ENCODE measurements around the gene PIP.
"Not testable (repeated sequence)": the region's sequence is repeated elsewhere in the genome, so short reads cannot be mapped to it uniquely, and the experiment has no call there.

PIP gene, protein sequence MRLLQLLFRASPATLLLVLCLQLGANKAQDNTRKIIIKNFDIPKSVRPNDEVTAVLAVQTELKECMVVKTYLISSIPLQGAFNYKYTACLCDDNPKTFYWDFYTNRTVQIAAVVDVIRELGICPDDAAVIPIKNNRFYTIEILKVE

DNA sequence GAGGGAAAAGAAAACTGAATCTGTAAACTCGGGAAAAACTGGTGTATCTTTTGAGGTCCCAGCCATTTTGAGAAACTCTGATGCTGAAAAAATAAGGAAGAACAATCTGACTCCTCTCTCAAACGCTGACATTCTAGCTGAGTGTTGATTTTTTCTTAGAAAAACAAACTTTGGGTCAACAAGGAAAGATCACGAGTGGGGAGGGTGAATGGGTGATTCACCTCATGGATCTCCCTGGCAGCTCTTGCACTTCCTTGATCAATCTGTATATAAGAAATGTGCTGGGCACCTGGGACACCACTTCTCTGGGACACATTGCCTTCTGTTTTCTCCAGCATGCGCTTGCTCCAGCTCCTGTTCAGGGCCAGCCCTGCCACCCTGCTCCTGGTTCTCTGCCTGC lies at the start of gene PIP:
TSS of gene PIP (plus strand) at position 297 of the 400 bp plus-strand sequence. CDS start at position 337, 40 bp downstream.
- in situ Hi-C loops (cut with MboI; ENCODE audit: low sequenced_read_pairs), result no loop called here

DNA sequence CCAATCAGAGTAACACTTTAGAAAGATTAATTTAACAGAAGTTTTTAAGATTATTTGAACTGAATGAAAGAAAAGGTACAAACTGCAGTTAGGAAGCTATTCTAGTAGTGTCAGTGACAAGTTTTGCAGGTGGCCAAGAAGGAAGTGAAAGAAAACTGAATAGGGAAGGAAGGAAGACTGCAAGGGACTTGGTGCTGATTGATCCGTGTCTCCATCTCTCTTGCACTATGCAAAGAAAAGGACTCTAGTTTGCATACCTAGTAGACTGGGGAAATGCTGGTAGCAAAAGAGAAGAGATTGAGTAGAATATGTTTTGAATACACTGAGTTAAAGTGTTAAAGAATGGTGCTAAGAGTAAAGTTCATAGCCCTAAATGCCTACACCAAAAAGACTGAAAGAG lies 46.8 kb upstream of the PIP start:
- in situ Hi-C loops (cut with MboI; ENCODE audit: low sequenced_read_pairs), result no loop called here

DNA sequence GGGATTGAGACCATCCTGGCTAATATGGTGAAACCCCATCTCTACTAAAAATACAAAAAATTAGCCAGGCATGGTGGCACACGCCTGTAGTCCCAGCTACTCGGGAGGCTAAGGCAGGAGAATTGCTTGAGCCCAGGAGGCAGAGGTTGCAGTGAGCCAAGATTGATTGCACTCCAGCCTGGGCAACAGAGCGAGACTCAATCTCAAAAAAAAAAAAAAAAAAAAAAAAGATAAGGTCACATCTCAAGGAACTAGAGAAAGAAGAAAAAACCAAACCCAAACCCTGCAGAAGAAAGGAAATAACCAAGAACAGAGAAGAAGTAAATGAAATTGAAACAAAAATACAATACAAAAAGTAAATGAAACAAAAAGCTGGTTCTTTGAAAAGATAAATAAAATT lies 46.3 kb upstream of the PIP start:
- in situ Hi-C loops (cut with MboI; ENCODE audit: low sequenced_read_pairs), result not testable (repeated sequence)

DNA sequence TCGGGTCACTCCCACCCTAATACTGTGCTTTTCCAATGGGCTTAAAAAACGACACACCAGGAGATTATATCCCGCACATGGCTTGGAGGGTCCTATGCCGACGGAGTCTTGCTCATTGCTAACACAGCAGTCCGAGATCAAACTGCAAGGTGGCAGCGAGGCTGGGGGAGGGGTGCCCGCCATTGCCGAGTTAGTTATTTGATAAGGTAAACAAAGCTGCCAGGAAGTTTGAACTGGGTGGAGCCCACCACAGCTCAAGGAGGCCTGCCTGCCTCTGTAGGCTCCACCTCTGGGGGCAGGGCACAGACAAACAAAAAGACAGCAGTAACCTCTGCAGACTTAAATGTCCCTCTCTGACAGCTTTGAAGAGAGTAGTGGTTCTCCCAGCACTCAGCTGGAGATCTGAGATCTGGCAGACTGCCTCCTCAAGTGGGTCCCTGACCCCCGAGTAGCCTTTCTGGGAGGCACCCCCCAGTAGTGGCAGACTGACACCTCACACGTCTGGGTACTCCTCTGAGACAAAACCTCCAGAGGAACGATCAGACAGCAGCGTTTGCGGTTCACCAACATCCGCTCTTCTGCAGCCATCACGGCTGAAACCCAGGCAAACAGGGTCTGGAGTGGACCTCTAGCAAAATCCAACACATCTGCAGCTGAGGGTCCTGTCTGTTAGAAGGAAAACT lies 43.2 kb upstream of the PIP start:
- in situ Hi-C loops (cut with MboI; ENCODE audit: low sequenced_read_pairs), result not testable (repeated sequence)

DNA sequence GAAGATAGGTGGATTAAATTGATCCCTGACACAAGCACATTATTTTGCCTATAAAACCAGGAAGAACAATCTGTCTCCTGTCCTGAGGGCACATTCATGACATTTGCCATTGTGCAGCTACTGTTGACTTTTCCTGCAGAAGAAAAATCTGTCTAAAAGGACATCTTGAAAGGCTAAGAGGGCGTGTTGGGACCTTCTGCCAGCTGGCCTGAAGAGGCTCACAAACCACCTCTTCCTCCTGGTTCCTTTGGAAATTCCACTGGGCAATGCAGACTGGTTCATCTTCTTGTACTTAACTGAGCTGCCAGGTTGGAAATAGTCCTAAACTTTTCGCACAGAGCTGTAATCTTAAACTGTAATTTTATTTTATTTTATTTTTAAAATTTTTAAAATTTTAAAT lies 35.7 kb upstream of the PIP start:
- in situ Hi-C loops (cut with MboI; ENCODE audit: low sequenced_read_pairs), result no loop called here

DNA sequence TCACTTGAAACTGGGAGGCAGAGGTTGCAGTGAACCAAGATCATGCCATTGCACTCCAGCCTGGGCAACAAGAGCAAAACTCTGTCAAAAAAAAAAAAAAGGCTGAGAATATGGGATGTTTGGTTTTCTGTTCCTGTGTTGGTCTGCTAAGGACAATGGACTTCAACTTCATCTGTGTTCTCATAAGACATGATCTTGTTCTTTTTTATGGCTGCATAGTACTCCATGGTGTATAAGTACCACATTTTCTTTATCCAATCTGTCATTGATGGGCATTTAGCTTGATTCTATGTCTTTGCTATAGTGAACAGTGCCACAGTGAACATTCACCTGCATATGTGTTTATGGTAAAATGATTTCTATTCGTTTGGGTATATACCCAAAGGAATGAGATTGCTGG lies 32.3 kb upstream of the PIP start:
- in situ Hi-C loops (cut with MboI; ENCODE audit: low sequenced_read_pairs), result not testable (repeated sequence)

DNA sequence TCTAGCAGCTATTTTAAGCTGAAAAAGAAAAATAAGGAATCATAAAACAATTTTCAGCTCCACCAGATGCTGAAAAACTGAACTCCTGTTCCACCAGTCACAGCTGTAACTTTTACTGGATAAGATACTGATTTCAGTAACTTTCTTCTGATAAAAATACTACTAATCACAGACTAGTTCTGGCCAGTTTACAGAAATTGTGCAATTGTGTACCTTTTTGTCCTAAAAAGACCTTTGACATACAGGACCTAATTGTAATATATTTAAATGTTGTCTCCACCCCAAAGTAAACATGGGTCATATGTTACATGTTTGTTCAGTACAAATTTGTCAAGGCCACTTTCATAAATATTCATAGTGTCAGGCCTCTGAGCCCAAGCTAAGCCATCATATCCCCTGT lies 27.1 kb upstream of the PIP start:
- in situ Hi-C loops (cut with MboI; ENCODE audit: low sequenced_read_pairs), result no loop called here

DNA sequence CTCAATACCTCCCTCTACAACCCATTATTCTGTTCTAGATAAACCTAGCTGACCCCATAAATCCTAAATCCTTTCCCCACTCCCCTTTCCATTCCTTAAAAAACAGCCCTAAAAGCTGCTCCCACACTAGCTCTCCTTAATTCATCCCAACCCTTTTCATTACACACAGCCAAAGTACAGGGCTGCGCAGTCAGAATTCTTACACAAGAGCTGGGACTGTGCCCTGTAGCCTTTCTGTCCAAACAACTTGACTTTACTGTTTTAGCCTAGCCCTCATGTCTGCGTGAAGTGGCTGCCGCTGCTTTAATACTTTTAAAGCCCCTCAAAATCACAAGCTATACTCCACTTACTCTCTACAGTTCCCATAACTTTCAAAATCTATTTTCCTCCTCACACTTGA lies 23.9 kb upstream of the PIP start:
- in situ Hi-C loops (cut with MboI; ENCODE audit: low sequenced_read_pairs), result not testable (repeated sequence)

DNA sequence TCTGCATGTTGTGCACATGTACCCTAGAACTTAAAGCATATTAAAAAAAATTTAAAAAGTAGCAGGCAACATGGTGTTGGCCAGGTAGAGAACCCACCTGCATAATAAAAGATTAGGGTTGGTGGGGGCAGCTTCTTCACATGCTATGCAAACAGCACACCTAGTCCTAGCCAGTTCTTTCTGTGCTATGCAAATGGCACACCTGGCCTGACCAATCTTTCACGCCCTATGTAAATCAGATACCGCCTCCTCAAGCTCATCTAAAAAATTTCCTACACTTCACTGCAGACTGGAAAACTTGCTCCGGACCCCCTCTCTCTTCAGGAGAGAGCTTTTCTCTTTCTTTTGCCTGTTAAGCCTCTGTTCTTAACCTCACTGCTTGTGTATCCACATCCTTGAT lies 14.5 kb upstream of the PIP start:
- in situ Hi-C loops (cut with MboI; ENCODE audit: low sequenced_read_pairs), result no loop called here

DNA sequence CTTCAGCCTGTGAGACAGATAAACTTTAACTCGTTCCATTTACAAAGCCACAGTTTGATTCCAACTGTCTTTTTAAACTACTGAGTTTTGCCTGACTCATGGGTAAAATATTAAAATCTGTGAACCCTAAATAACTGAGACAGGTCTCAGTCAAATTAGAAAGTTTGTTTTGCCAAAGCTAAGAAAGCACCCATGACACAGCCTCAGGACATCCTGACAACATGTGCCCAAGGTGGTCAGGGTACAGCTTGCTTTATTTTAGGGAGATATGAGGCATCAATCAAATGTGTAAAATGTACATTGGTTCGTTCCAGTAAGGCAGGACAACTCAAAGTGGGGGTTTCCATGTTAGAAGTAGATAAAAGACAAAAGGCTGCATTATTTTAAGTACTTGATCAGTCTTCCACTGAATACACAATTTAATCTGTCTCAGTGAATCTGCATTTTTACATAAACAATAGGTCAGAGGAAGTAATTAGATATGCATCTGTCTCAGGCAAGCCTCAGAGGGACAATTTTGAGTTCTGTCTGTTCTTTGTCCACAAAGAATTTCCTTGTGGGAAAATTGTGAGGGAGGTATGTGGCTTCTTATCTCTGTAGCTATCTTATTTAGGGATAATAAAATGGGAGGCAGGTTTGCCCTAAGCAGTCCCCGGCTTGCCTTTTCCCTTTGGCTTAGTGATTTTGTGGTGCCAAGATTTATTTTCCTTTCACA lies 11.0 kb upstream of the PIP start:
- in situ Hi-C loops (cut with MboI; ENCODE audit: low sequenced_read_pairs), result no loop called here

DNA sequence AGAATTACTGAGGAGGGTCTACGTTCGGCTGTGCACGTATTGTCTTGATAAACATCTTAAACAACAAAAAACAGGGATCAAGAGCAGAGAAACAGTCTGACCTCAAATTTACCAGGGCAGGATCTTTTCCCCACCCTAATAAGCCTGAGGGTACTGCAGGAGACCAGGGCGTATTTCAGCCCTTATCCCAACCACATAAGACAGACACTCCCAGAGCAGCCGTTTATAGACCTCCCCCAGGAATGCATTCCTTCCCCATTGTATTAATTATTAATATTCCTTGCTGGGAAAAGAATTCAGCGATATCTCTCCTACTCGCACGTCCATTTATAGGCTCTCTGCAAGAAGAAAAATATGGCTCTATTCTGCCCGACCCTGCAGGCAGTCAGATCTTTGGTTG lies 8.6 kb upstream of the PIP start:
- in situ Hi-C loops (cut with MboI; ENCODE audit: low sequenced_read_pairs), result not testable (repeated sequence)

DNA sequence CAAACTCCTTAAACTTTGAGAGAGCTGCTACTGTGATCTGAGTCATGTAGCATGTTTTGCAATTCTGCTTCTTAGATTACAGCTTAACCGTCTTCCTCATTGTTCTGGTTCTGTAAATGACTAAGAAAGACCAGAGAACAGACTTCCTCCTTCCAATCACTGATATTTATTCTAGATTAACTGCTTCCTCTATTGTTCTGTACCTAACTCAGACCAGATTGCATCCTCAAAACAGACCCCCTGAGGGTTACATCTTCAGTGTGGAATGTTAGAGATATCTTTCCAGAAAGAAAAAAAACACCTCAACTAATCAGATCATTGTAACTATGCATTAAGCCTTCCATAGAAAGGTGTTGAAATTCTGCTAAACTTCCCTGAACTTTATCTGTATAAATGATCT lies 5.7 kb upstream of the PIP start:
- in situ Hi-C loops (cut with MboI; ENCODE audit: low sequenced_read_pairs), result no loop called here

DNA sequence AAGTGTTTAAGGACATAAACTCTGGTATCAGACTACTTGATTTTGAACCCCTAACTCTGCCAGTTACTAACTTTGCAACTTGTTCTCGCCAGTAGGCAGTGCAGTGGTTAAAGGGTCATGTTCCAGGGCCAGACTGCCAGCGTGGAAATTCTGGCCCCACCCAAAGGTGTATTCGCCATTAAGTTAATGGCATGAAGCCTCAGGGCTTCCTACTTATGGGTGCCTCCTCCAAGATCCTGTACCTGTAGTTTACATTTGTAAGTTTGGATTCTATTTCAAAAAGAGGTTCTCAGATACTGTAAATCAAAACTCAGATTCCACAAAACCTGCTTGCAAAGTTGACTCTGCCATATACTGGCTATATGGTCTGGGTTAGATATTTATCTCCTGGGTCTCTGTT lies 2.8 kb upstream of the PIP start:
- in situ Hi-C loops (cut with MboI; ENCODE audit: low sequenced_read_pairs), result no loop called here

DNA sequence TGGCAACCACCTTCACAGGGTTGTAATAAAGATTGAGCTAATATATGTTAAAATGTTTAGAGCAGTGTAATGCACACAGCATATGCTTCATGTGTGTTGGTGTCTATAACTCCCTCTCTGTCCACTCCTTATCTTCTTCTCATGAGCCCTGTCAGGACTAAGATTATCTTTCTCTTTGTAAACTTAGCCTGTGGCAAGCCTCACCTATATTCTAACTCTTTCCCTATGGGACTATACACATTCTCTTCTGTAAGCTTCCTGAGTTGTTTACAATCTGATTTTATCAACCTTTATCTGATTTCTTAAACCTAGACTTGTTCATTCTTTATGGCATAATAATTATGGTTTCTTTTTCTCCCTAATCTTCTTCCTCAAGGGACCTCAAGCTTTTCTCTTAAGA lies 2.4 kb upstream of the PIP start:
- in situ Hi-C loops (cut with MboI; ENCODE audit: low sequenced_read_pairs), result no loop called here

DNA sequence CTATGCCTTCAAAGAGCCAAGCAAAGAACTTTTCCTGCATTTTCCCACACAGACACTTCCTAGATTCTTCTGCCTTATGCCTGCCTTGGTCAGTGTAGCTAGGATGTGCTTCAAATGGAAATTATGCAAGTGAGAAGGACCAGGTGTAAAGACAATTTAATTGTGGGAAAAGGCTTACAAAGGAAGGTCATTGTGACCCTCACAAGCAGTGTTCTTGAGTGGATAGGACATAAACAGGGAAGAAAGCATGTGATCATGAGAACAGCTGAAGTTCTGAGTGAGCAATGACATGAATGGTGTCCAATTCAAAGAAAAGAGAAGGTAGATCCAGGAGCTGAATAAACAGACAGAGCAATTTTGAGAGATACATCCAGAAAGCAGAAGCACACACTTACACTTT lies 1.3 kb upstream of the PIP start:
- in situ Hi-C loops (cut with MboI; ENCODE audit: low sequenced_read_pairs), result no loop called here

DNA sequence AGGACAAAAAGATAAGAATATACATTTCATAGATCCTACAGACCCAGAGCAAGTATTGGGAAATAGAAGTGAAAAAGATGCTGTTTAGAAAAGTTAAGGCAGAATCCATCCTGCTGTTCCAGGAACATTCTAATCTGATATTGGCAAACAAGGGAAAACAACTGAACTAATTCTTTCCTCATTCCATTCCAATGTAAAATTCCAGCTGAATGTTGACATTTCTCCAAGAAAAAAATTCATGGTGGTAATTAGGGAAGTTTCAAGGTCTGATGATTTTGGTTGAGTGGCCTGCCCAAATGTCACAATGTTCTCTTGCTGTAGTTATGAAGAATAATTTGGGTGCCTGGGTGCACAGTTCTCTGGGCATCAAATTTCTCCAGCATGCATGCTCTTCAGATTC lies 15.2 kb downstream of the PIP start:
- in situ Hi-C loops (cut with MboI; ENCODE audit: low sequenced_read_pairs), result no loop called here

DNA sequence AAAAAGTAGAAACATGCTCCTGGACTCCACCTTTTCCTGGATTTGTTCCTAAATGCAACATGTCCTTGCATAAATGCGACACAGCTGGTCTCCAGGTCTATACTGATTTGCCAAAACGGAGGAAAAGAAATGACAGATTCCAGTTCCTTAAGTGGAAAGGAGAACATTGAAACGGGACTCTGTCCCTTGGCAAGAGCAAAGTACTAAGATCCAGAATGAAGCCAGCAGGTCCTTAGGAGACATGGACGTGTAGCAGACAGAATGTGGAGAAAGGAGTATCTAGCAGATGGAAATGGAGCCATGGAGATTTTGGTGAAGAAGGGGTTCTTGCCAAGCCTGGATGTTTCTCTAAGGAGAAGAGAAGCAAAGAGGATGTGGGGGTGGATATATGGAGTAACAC lies 16.2 kb downstream of the PIP start:
- in situ Hi-C loops (cut with MboI; ENCODE audit: low sequenced_read_pairs), result no loop called here

DNA sequence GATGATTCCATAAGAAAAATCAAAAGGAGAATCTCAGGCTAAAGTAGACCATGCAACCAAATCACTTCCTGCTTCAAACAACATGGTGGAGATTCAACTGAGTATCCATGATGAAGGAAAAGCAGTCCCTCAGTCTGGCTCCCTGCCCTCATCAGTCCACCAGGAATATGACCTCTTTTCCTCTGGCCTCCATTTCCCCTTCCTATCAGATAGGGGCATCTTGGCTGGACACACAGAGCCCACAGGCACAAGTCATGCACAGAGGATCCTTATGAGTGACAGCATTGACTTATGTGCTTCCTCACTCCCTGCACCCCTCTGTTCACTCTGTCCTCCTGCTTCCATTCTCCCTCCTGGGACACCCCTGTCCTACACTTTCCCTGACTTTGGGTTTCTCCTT lies 16.8 kb downstream of the PIP start:
- in situ Hi-C loops (cut with MboI; ENCODE audit: low sequenced_read_pairs), result no loop called here

DNA sequence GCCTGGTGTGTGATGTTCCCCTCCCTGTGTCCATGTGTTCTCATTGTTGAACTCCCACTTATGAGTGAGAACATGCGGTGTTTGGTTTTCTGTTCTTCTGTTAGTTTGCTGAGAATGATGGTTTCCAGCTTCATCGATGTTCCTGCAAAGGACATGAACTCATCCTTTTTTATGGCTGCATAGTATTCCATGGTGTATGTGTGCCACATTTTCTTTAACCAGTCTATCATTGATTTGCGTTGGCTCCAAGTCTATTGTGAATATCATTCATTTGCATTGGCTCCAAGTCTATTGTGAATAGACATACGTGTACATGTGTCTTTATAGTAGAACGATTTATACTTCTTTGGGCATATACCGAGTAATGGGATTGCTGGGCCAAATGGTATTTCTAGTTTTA lies 18.8 kb downstream of the PIP start:
- in situ Hi-C loops (cut with MboI; ENCODE audit: low sequenced_read_pairs), result not testable (repeated sequence)

DNA sequence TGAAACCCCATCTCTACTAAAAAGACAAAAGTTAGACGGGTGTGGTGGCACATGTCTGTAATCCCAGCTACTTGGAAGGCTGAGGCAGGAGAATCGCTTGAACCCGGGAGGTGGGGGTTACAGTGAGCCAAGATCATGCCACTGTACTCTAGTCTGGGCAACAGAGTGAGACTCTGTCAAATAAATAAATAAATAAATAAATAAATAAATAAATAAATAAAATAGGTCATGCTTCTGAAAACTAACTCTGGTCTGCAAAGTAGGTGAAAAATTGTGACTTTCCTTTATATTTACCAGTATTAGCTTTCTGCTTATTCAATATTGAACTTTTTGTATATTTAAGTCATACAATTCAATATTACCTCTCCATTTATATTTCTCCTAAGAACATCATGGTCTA lies 26.7 kb downstream of the PIP start:
- in situ Hi-C loops (cut with MboI; ENCODE audit: low sequenced_read_pairs), result not testable (repeated sequence)

DNA sequence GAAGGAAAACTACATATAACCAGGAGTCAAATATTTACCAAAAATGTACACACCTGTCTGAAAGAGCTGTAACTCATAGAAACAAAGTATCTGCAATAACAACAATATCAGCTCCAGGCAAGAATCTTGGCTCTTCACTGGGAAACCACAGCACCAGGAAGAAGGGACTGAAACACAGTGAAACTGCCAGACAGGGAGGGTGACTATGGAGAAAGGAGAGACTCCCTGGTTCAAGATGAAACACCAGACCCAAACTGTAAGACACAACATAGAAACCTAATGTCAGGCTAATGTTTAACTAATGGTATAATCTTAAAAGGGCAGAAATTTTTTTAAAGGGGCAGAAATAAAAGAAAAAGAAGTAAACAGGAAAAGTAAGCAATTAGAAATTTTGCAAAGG lies 39.8 kb downstream of the PIP start:
- in situ Hi-C loops (cut with MboI; ENCODE audit: low sequenced_read_pairs), result no loop called here

DNA sequence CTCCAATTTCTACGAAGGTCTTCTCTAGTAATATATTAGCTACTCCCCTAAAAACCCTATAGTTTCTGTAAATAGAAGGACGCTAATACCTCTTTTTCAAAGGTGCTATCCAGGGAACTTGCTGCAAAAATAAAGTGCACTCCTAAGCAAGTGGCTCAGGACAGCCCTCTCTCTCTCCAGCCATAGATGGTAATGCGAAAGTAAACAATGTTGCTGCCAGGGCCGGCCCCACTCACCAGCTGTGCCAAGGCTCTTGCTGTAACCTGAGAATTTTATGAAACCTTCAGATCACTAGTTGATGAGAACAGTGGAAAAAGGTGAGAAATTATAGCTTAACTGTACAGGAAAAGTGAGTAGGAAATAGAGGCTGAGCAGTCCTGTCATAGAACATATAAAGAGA lies 40.5 kb downstream of the PIP start:
- in situ Hi-C loops (cut with MboI; ENCODE audit: low sequenced_read_pairs), result no loop called here

DNA sequence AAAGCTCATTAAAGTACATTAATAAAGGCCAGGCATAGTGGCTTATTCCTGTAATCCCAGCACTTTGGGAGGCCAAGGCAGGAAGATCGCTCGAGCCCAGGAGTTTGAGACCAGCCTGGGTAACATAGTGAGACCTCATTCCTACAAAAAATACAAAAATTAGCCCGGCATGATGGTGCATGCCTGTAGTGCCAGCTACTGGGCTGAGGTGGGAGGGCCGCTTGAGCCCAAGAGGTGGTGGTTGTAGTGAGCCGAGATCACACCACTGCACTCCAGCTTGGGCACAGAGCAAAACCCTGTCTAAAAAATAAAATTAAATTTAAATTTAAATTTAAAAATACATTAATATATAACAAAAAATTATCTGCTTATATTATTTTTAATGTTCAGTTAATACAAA lies 44.3 kb downstream of the PIP start:
- in situ Hi-C loops (cut with MboI; ENCODE audit: low sequenced_read_pairs), result no loop called here
